Epithelial cell of esophagus (primary cell): ENCODE data around the gene HS6ST1.
A peak's percentile ranks its signal among the peaks of the same experiment; 100 is the strongest.

ENCODE experiments used
- DNase-seq: peaks from one replicate; pipeline ENCODE4 v3.0.0; 2010; ENCODE audit warnings: low read depth
- H3K4me3 ChIP-seq: 2 replicates; pipeline ENCODE4 v1.5.1; 2011; ENCODE audit warnings: mild to moderate bottlenecking, low read length, control low read depth
- CTCF ChIP-seq: IDR thresholded peaks from 2 replicates; pipeline ENCODE4 v1.5.1; 2011; ENCODE audit warnings: low read depth, mild to moderate bottlenecking, low read length, control low read depth, inconsistent platforms; ENCODE audit not compliant: insufficient read depth; ENCODE audit errors: missing control alignments

HS6ST1 gene

GRCh38 chr2:128298286-128298685 lies 20.4 kb downstream of the HS6ST1 start:
- DNase-seq, result no peak
- H3K4me3 ChIP-seq, result no peak overlapping the region
- no peak for TF ChIP-seq CTCF

- TF ChIP-seq CTCF, result no peak
- H3K4me3 ChIP-seq, result no peak overlapping the region
Observed at GRCh38 chr2:128293870-128294455, 24.7 kb downstream of the HS6ST1 start.

GRCh38 chr2:128293426-128293755 lies 25.3 kb downstream of the HS6ST1 start:
- TF ChIP-seq CTCF, result peak; percentile 35
- no peak for DNase-seq
- H3K4me3 ChIP-seq, result no peak overlapping the region

More at GRCh38 chr2:128293870-128294455, 24.7 kb downstream of the HS6ST1 start:
- DNase-seq, result no peak

GRCh38 chr2:128292599-128293425 lies 25.9 kb downstream of the HS6ST1 start:
- no peak overlapping the region for H3K4me3 ChIP-seq
- TF ChIP-seq CTCF, result no peak
- DNase-seq, result no peak

GRCh38 chr2:128291844-128292598 lies 26.6 kb downstream of the HS6ST1 start:
- no peak overlapping the region for H3K4me3 ChIP-seq
- no peak for TF ChIP-seq CTCF
- no peak for DNase-seq

- no peak overlapping the region for H3K4me3 ChIP-seq
- no peak for TF ChIP-seq CTCF
- DNase-seq, result no peak
Observed at GRCh38 chr2:128291161-128291843, 27.4 kb downstream of the HS6ST1 start.
